SK-N-SH treated with all-trans-retinoic acid at 6 μM for 48 hours (cell line): Measurements from ENCODE around the gene APC2.

ENCODE experiments used
- ATAC-seq: fragments of 200-7000 bp; cut with Tn5 transposase; 3 replicates; pipeline ENCODE4 v1.9.1; 2020; ENCODE audit warnings: mild to moderate bottlenecking, moderate library complexity
- ARNTL ChIP-seq: fragments of 450-650 bp; formaldehyde crosslinking; IDR thresholded peaks from 2 replicates; pipeline ENCODE4 v1.5.0; 2020; ENCODE audit warnings: low read depth, mild to moderate bottlenecking, moderate library complexity, borderline replicate concordance
- BACH2 ChIP-seq: fragments of 250-450 bp; sonication (Bioruptor Pico); IDR thresholded peaks from 2 replicates; pipeline ENCODE4 v1.9.0; 2021; ENCODE audit warnings: mild to moderate bottlenecking, borderline replicate concordance
- CSDC2 ChIP-seq: fragments of 250-450 bp; sonication (Bioruptor Pico); IDR thresholded peaks from 2 replicates; pipeline ENCODE4 v1.5.0; 2020; ENCODE audit warnings: mild to moderate bottlenecking, moderate library complexity
- CSRNP3 ChIP-seq: fragments of 250-450 bp; sonication (Bioruptor Pico); IDR thresholded peaks from 2 replicates; pipeline ENCODE4 v1.5.1; 2021; ENCODE audit warnings: mild to moderate bottlenecking, moderate library complexity
- ESRRG ChIP-seq: fragments of 250-450 bp; sonication (Bioruptor Pico); IDR thresholded peaks from 2 replicates; pipeline ENCODE4 v1.6.1; 2021; ENCODE audit warnings: mild to moderate bottlenecking
- GLIS3 ChIP-seq: fragments of 250-450 bp; sonication (Bioruptor Pico); IDR thresholded peaks from 2 replicates; pipeline ENCODE4 v1.5.0; 2020; ENCODE audit warnings: mild to moderate bottlenecking, moderate library complexity
- ISL1 ChIP-seq: fragments of 250-450 bp; sonication (Bioruptor Pico); IDR thresholded peaks from 2 replicates; pipeline ENCODE4 v2.1.2; 2022; ENCODE audit warnings: mild to moderate bottlenecking, moderate library complexity
- OSR1 ChIP-seq: fragments of 250-450 bp; sonication (Bioruptor Pico); IDR thresholded peaks from 2 replicates; pipeline ENCODE4 v1.8.0; 2022; ENCODE audit warnings: moderate library complexity, mild to moderate bottlenecking, inconsistent platforms
- PPARA ChIP-seq: fragments of 250-450 bp; sonication (Bioruptor Pico); IDR thresholded peaks from 2 replicates; pipeline ENCODE4 v1.5.0; 2020; ENCODE audit warnings: mild to moderate bottlenecking, borderline replicate concordance
- RARB ChIP-seq: fragments of 250-450 bp; sonication (Bioruptor Pico); IDR thresholded peaks from 2 replicates; pipeline ENCODE4 v1.8.0; 2021; ENCODE audit warnings: mild to moderate bottlenecking, moderate library complexity
- SNAI2 ChIP-seq: fragments of 250-450 bp; sonication (Bioruptor Pico); IDR thresholded peaks from 2 replicates; pipeline ENCODE4 v1.5.0; 2020; ENCODE audit warnings: mild to moderate bottlenecking, moderate library complexity
- TCF4 ChIP-seq: fragments of 250-450 bp; sonication (Bioruptor Pico); IDR thresholded peaks from 2 replicates; pipeline ENCODE4 v1.8.0; 2021; ENCODE audit warnings: mild to moderate bottlenecking, moderate library complexity, borderline replicate concordance
- TOX ChIP-seq: fragments of 250-450 bp; sonication (Bioruptor Pico); IDR thresholded peaks from 2 replicates; pipeline ENCODE4 v1.8.0; 2021; ENCODE audit warnings: mild to moderate bottlenecking, moderate library complexity, borderline replicate concordance
- ZC3H10 ChIP-seq: fragments of 250-450 bp; sonication (Bioruptor Pico); IDR thresholded peaks from 2 replicates; pipeline ENCODE4 v1.5.1; 2021; ENCODE audit warnings: mild to moderate bottlenecking, moderate library complexity
- ZFP3 ChIP-seq: fragments of 250-450 bp; sonication (Bioruptor Pico); IDR thresholded peaks from 2 replicates; pipeline ENCODE4 v1.5.0; 2020; ENCODE audit warnings: mild to moderate bottlenecking, moderate library complexity
- ZFP30 ChIP-seq: fragments of 450-650 bp; formaldehyde crosslinking; IDR thresholded peaks from 2 replicates; pipeline ENCODE4 v1.5.0; 2022; ENCODE audit warnings: mild to moderate bottlenecking, moderate library complexity
- ZNF565 ChIP-seq: fragments of 450-650 bp; formaldehyde crosslinking; conservative IDR thresholded peaks from 2 replicates; pipeline ENCODE4 v1.5.0; 2020; ENCODE audit warnings: low read depth, mild to moderate bottlenecking, moderate library complexity
- ZNF70 ChIP-seq: fragments of 450-650 bp; formaldehyde crosslinking; IDR thresholded peaks from 2 replicates; pipeline ENCODE4 v1.5.0; 2020; ENCODE audit warnings: mild to moderate bottlenecking, moderate library complexity
- ZNF8 ChIP-seq: fragments of 450-650 bp; formaldehyde crosslinking; IDR thresholded peaks from 2 replicates; pipeline ENCODE4 v1.5.0; 2020; ENCODE audit warnings: mild to moderate bottlenecking, moderate library complexity
- TF ChIP-seq, protein P1 (sequence below): fragments of 250-450 bp; sonication (Bioruptor Pico); IDR thresholded peaks from 2 replicates; pipeline ENCODE4 v1.8.0; 2021; ENCODE audit warnings: low read depth, mild to moderate bottlenecking, moderate library complexity, borderline replicate concordance
- TF ChIP-seq, protein P2 (sequence below): fragments of 250-450 bp; sonication (Bioruptor Pico); IDR thresholded peaks from 2 replicates; pipeline ENCODE4 v1.5.1; 2020; ENCODE audit warnings: low read depth, mild to moderate bottlenecking, moderate library complexity
- TF ChIP-seq, protein P3 (sequence below): fragments of 250-450 bp; sonication (Bioruptor Pico); IDR thresholded peaks from 2 replicates; pipeline ENCODE4 v1.8.0; 2020; ENCODE audit warnings: mild to moderate bottlenecking, moderate library complexity, borderline replicate concordance
- TF ChIP-seq, protein P4 (sequence below): fragments of 250-450 bp; sonication (Bioruptor Pico); IDR thresholded peaks from 2 replicates; pipeline ENCODE4 v1.5.0; 2020; ENCODE audit warnings: mild to moderate bottlenecking, moderate library complexity

APC2 gene

GRCh38 chr19:1457892-1458291 is 8.0 kb downstream of the APC2 start:
- no peak for TF ChIP-seq CSDC2
- TF ChIP-seq SNAI2 (CRISPR knock-in tag) = no peak
- TF ChIP-seq TOX (CRISPR knock-in tag) = no peak
- no peak for TF ChIP-seq GLIS3 (CRISPR knock-in tag)
- TF ChIP-seq ESRRG (CRISPR knock-in tag) = no peak
- TF ChIP-seq, protein P1, sequence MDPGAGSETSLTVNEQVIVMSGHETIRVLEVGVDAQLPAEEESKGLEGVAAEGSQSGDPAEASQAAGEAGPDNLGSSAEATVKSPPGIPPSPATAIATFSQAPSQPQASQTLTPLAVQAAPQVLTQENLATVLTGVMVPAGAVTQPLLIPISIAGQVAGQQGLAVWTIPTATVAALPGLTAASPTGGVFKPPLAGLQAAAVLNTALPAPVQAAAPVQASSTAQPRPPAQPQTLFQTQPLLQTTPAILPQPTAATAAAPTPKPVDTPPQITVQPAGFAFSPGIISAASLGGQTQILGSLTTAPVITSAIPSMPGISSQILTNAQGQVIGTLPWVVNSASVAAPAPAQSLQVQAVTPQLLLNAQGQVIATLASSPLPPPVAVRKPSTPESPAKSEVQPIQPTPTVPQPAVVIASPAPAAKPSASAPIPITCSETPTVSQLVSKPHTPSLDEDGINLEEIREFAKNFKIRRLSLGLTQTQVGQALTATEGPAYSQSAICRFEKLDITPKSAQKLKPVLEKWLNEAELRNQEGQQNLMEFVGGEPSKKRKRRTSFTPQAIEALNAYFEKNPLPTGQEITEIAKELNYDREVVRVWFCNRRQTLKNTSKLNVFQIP (CRISPR knock-in tag) = no peak
- no peak for TF ChIP-seq ZNF565
- TF ChIP-seq BACH2 (CRISPR knock-in tag) = no peak
- TF ChIP-seq ISL1 (CRISPR knock-in tag) = no peak
- no peak for TF ChIP-seq ARNTL (CRISPR knock-in tag)
- no peak for TF ChIP-seq TCF4 (CRISPR knock-in tag)
- no peak for TF ChIP-seq CSRNP3 (CRISPR knock-in tag)
- TF ChIP-seq, protein P2, sequence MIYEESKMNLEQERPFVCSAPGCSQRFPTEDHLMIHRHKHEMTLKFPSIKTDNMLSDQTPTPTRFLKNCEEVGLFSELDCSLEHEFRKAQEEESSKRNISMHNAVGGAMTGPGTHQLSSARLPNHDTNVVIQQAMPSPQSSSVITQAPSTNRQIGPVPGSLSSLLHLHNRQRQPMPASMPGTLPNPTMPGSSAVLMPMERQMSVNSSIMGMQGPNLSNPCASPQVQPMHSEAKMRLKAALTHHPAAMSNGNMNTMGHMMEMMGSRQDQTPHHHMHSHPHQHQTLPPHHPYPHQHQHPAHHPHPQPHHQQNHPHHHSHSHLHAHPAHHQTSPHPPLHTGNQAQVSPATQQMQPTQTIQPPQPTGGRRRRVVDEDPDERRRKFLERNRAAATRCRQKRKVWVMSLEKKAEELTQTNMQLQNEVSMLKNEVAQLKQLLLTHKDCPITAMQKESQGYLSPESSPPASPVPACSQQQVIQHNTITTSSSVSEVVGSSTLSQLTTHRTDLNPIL = no peak
- TF ChIP-seq ZC3H10 = no peak
- TF ChIP-seq, protein P3, sequence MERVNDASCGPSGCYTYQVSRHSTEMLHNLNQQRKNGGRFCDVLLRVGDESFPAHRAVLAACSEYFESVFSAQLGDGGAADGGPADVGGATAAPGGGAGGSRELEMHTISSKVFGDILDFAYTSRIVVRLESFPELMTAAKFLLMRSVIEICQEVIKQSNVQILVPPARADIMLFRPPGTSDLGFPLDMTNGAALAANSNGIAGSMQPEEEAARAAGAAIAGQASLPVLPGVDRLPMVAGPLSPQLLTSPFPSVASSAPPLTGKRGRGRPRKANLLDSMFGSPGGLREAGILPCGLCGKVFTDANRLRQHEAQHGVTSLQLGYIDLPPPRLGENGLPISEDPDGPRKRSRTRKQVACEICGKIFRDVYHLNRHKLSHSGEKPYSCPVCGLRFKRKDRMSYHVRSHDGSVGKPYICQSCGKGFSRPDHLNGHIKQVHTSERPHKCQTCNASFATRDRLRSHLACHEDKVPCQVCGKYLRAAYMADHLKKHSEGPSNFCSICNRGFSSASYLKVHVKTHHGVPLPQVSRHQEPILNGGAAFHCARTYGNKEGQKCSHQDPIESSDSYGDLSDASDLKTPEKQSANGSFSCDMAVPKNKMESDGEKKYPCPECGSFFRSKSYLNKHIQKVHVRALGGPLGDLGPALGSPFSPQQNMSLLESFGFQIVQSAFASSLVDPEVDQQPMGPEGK (CRISPR knock-in tag) = no peak
- TF ChIP-seq, protein P4, sequence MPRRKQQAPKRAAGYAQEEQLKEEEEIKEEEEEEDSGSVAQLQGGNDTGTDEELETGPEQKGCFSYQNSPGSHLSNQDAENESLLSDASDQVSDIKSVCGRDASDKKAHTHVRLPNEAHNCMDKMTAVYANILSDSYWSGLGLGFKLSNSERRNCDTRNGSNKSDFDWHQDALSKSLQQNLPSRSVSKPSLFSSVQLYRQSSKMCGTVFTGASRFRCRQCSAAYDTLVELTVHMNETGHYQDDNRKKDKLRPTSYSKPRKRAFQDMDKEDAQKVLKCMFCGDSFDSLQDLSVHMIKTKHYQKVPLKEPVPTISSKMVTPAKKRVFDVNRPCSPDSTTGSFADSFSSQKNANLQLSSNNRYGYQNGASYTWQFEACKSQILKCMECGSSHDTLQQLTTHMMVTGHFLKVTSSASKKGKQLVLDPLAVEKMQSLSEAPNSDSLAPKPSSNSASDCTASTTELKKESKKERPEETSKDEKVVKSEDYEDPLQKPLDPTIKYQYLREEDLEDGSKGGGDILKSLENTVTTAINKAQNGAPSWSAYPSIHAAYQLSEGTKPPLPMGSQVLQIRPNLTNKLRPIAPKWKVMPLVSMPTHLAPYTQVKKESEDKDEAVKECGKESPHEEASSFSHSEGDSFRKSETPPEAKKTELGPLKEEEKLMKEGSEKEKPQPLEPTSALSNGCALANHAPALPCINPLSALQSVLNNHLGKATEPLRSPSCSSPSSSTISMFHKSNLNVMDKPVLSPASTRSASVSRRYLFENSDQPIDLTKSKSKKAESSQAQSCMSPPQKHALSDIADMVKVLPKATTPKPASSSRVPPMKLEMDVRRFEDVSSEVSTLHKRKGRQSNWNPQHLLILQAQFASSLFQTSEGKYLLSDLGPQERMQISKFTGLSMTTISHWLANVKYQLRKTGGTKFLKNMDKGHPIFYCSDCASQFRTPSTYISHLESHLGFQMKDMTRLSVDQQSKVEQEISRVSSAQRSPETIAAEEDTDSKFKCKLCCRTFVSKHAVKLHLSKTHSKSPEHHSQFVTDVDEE (CRISPR knock-in tag) = no peak
- TF ChIP-seq ZFP3 = no peak
- TF ChIP-seq, all 23 proteins: peak for 0
- no peak for ATAC-seq

DNA sequence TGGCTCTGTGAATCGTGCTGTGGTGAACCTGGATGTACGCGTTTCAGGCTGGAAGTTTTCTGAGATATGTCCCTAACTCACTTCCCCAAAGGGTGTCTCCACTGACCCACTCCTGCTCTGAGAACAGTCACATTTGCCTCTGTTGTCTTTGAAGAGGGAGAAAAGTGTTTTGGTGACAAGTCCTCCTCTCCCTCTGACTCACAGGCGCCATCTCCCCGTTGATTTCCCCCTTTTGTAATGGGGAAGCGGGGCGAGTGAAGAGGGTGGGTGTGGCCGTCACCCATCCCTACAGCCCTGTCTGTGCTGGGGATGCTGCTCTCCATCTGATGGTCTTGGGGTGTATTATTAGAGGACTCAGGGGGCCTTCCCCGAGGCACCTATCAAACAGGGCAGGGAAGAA is 9.6 kb downstream of the APC2 start:
- no peak for ATAC-seq

More for the DNA sequence above, 9.6 kb downstream of the APC2 start:
- TF ChIP-seq, protein P3 (CRISPR knock-in tag) = no peak
- TF ChIP-seq ZNF565 (no peak), ZFP3 (no peak), CSDC2 (no peak), RARB (CRISPR knock-in tag) (no peak), ZNF70 (no peak), BACH2 (CRISPR knock-in tag) (no peak), ZNF8 (CRISPR knock-in tag) (no peak), CSRNP3 (CRISPR knock-in tag) (no peak), ESRRG (CRISPR knock-in tag) (no peak), ZFP30 (no peak), SNAI2 (CRISPR knock-in tag) (no peak), OSR1 (no peak), ARNTL (CRISPR knock-in tag) (no peak), ZC3H10 (no peak), PPARA (CRISPR knock-in tag) (no peak), GLIS3 (CRISPR knock-in tag) (no peak), TOX (CRISPR knock-in tag) (no peak)
- TF ChIP-seq, protein P4 (CRISPR knock-in tag) = no peak
- TF ChIP-seq, all 23 proteins: peak for 0
